GM23338 (cell line): Measurements from ENCODE around the gene CD109.

Experiments used
- CREB1 ChIP-seq: fragments of 250-450 bp; sonication (Bioruptor Pico); IDR thresholded peaks from 2 replicates; pipeline ENCODE4 v1.5.0; 2020; ENCODE audit warnings: low read depth, mild to moderate bottlenecking, moderate library complexity
- EZH2 ChIP-seq: fragments of 200-600 bp; sonication (generic); IDR thresholded peaks from one replicate; pipeline ENCODE4 v1.8.0; 2017; ENCODE audit warnings: antibody characterized with exemption, mild to moderate bottlenecking, low read depth; ENCODE audit not compliant: unreplicated experiment
- EZH2phosphoT487 ChIP-seq: fragments of 200-600 bp; sonication (generic); IDR thresholded peaks from one replicate; pipeline ENCODE4 v1.8.1; 2018; ENCODE audit warnings: antibody characterized with exemption; ENCODE audit not compliant: unreplicated experiment
- REST ChIP-seq: IDR thresholded peaks from one replicate; pipeline ENCODE4 v1.6.1; 2018; ENCODE audit warnings: antibody characterized with exemption; ENCODE audit not compliant: unreplicated experiment
- TF ChIP-seq, protein P1 (sequence below), 2 experiments: fragments of 200-600 bp in 1 of 2; sonication (generic) in 1 of 2; conservative IDR thresholded peaks; 2 replicates each; pipeline versions ENCODE4 v1.5.1 to v1.6.1; 2016 to 2017; ENCODE audit warnings: antibody characterized with exemption in 2 of 2, low read depth in 2 of 2, mild to moderate bottlenecking in 2 of 2, moderate library complexity in 1 of 2
- TF ChIP-seq, protein P2 (sequence below): IDR thresholded peaks from 2 replicates; pipeline ENCODE4 v1.6.1; 2016; ENCODE audit warnings: antibody characterized with exemption

- TF ChIP-seq, protein P1, sequence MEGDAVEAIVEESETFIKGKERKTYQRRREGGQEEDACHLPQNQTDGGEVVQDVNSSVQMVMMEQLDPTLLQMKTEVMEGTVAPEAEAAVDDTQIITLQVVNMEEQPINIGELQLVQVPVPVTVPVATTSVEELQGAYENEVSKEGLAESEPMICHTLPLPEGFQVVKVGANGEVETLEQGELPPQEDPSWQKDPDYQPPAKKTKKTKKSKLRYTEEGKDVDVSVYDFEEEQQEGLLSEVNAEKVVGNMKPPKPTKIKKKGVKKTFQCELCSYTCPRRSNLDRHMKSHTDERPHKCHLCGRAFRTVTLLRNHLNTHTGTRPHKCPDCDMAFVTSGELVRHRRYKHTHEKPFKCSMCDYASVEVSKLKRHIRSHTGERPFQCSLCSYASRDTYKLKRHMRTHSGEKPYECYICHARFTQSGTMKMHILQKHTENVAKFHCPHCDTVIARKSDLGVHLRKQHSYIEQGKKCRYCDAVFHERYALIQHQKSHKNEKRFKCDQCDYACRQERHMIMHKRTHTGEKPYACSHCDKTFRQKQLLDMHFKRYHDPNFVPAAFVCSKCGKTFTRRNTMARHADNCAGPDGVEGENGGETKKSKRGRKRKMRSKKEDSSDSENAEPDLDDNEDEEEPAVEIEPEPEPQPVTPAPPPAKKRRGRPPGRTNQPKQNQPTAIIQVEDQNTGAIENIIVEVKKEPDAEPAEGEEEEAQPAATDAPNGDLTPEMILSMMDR (conservative IDR thresholded peaks at IDR 0.05; ENCODE audit: low read depth in 2 of 2), result no peak
- TF ChIP-seq, protein P2, sequence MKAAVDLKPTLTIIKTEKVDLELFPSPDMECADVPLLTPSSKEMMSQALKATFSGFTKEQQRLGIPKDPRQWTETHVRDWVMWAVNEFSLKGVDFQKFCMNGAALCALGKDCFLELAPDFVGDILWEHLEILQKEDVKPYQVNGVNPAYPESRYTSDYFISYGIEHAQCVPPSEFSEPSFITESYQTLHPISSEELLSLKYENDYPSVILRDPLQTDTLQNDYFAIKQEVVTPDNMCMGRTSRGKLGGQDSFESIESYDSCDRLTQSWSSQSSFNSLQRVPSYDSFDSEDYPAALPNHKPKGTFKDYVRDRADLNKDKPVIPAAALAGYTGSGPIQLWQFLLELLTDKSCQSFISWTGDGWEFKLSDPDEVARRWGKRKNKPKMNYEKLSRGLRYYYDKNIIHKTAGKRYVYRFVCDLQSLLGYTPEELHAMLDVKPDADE, result no peak
- no peak for TF ChIP-seq EZH2phosphoT487
- TF ChIP-seq EZH2, result no peak
- TF ChIP-seq CREB1 (CRISPR knock-in tag), result no peak
- no peak for TF ChIP-seq REST
These were observed 83.9 kb downstream of the CD109 start for GRCh38 chr6:73779943-73780342.
